NCI-H2227 treated with DMSO at 0.1 percent for 48 hours (cell line): ENCODE measurements around the gene VWA3B.
"Not testable (repeated sequence)": the region's sequence is repeated elsewhere in the genome, so short reads cannot be mapped to it uniquely, and the experiment has no call there.

Experiments
- DNase-seq: peaks from one replicate; lab custom pipeline; 2025; lab: John Stamatoyannopoulos, UW

The VWA3B gene

GRCh38 chr2:98245491-98245890, 158.5 kb downstream of the VWA3B start:
- DNase-seq = no peak

- DNase-seq = no peak
Observed at GRCh38 chr2:98247383-98247782, 160.4 kb downstream of the VWA3B start.

GRCh38 chr2:98252038-98252773, 165.2 kb downstream of the VWA3B start:
- no peak for DNase-seq

GRCh38 chr2:98253461-98254070, 166.6 kb downstream of the VWA3B start:
- no peak for DNase-seq

GRCh38 chr2:98254504-98255059, 167.6 kb downstream of the VWA3B start:
- no peak for DNase-seq

GRCh38 chr2:98258906-98259305, 171.9 kb downstream of the VWA3B start:
- no peak for DNase-seq

- DNase-seq = no peak
Observed at GRCh38 chr2:98263362-98263761, 176.4 kb downstream of the VWA3B start.

- not testable (repeated sequence) for DNase-seq
Observed at GRCh38 chr2:98268225-98268624, 181.3 kb downstream of the VWA3B start.

GRCh38 chr2:98269274-98269673, 182.3 kb downstream of the VWA3B start:
- DNase-seq = no peak

- DNase-seq = no peak
Observed at GRCh38 chr2:98269830-98270229, 182.9 kb downstream of the VWA3B start.

- DNase-seq = no peak
Observed at GRCh38 chr2:98277162-98277859, 190.3 kb downstream of the VWA3B start.

- DNase-seq = no peak
Observed at GRCh38 chr2:98278074-98278473, 191.1 kb downstream of the VWA3B start.

GRCh38 chr2:98280376-98281102, 193.6 kb downstream of the VWA3B start:
- no peak for DNase-seq

- DNase-seq = no peak
Observed at GRCh38 chr2:98281607-98282006, 194.6 kb downstream of the VWA3B start.

- DNase-seq = no peak
Observed at GRCh38 chr2:98282109-98282508, 195.1 kb downstream of the VWA3B start.

- DNase-seq = no peak
Observed at GRCh38 chr2:98293030-98293429, 206.1 kb downstream of the VWA3B start.

- DNase-seq = no peak
Observed at GRCh38 chr2:98293931-98294687, 207.1 kb downstream of the VWA3B start.

- DNase-seq = no peak
Observed at GRCh38 chr2:98294711-98295110, 207.7 kb downstream of the VWA3B start.

GRCh38 chr2:98295275-98295674, 208.3 kb downstream of the VWA3B start:
- DNase-seq = no peak

GRCh38 chr2:98295721-98296414, 208.9 kb downstream of the VWA3B start:
- no peak for DNase-seq

- no peak for DNase-seq
Observed at GRCh38 chr2:98296440-98296839, 209.5 kb downstream of the VWA3B start.
